KOPT-K1 (cell line): Measurements from ENCODE around the gene DNAJC5.
"Not testable (repeated sequence)": the region's sequence is repeated elsewhere in the genome, so short reads cannot be mapped to it uniquely, and the experiment has no call there.

Source experiments
- H3K27ac ChIP-seq: fragments of 200-600 bp; sonication (generic); 2 replicates; pipeline ENCODE4 v1.5.1; 2016; ENCODE audit warnings: antibody characterized with exemption, mild to moderate bottlenecking, low read depth, low read length; ENCODE audit not compliant: poor library complexity, severe bottlenecking
- H3K36me3 ChIP-seq: fragments of 200-600 bp; sonication (generic); 2 replicates; pipeline ENCODE4 v1.5.1; 2017; ENCODE audit warnings: antibody characterized with exemption, mild to moderate bottlenecking, low read length, moderate library complexity; ENCODE audit not compliant: insufficient read depth
- H3K9me3 ChIP-seq: fragments of 200-600 bp; sonication (generic); 2 replicates; pipeline ENCODE4 v1.5.1; 2017; ENCODE audit warnings: antibody characterized with exemption, low read length, mild to moderate bottlenecking; ENCODE audit not compliant: insufficient read depth, poor library complexity, severe bottlenecking

DNAJC5 gene

GRCh38 chr20:63873477-63873971 is 21.4 kb upstream of the DNAJC5 start:
- H3K27ac ChIP-seq, result no peak overlapping the region
- peaks cover 86% of the 10 kb centered on the region for H3K36me3 ChIP-seq
- no peaks in the 10 kb centered on the region for H3K9me3 ChIP-seq

GRCh38 chr20:63874241-63874640 is 20.7 kb upstream of the DNAJC5 start:
- H3K36me3 ChIP-seq, result peaks cover 85% of the 10 kb centered on the region
- H3K27ac ChIP-seq, H3K9me3 ChIP-seq: not testable (repeated sequence)

GRCh38 chr20:63876489-63877036 is 18.4 kb upstream of the DNAJC5 start:
- H3K27ac ChIP-seq, result no peak overlapping the region
- H3K36me3 ChIP-seq, result peaks cover 68% of the 10 kb centered on the region
- H3K9me3 ChIP-seq, result no peaks in the 10 kb centered on the region

GRCh38 chr20:63877755-63878470 is 17.0 kb upstream of the DNAJC5 start:
- Histone ChIP-seq H3K27ac (no peak overlapping the region), H3K36me3 (peaks cover 67% of the 10 kb centered on the region), H3K9me3 (no peaks in the 10 kb centered on the region)

- H3K27ac ChIP-seq, result no peak overlapping the region
- H3K9me3 ChIP-seq, result no peaks in the 10 kb centered on the region
- H3K36me3 ChIP-seq, result peaks cover 68% of the 10 kb centered on the region
These were observed 15.8 kb upstream of the DNAJC5 start for GRCh38 chr20:63878899-63879663.

GRCh38 chr20:63880901-63881300 is 14.0 kb upstream of the DNAJC5 start:
- not testable (repeated sequence) for H3K9me3 ChIP-seq
- peaks cover 63% of the 10 kb centered on the region for H3K36me3 ChIP-seq

GRCh38 chr20:63881451-63882226 is 13.3 kb upstream of the DNAJC5 start:
- H3K36me3 ChIP-seq, result peaks cover 59% of the 10 kb centered on the region

More at GRCh38 chr20:63880901-63881300, 14.0 kb upstream of the DNAJC5 start:
- H3K27ac ChIP-seq, result not testable (repeated sequence)

GRCh38 chr20:63882257-63883200 is 12.4 kb upstream of the DNAJC5 start:
- peaks cover 60% of the 10 kb centered on the region for H3K36me3 ChIP-seq
- H3K9me3 ChIP-seq, result no peaks in the 10 kb centered on the region
- no peak overlapping the region for H3K27ac ChIP-seq

More at GRCh38 chr20:63881451-63882226, 13.3 kb upstream of the DNAJC5 start:
- Histone ChIP-seq H3K27ac (no peak overlapping the region), H3K9me3 (no peaks in the 10 kb centered on the region)

GRCh38 chr20:63883201-63883593 is 11.7 kb upstream of the DNAJC5 start:
- Histone ChIP-seq H3K36me3 (peaks cover 60% of the 10 kb centered on the region), H3K27ac (no peak overlapping the region)

GRCh38 chr20:63884506-63885263 is 10.2 kb upstream of the DNAJC5 start:
- H3K27ac ChIP-seq, result no peak overlapping the region
- H3K36me3 ChIP-seq, result peaks cover 60% of the 10 kb centered on the region; the same call in 1 of the 2 replicates
- no peaks in the 10 kb centered on the region for H3K9me3 ChIP-seq

More at GRCh38 chr20:63883201-63883593, 11.7 kb upstream of the DNAJC5 start:
- no peaks in the 10 kb centered on the region for H3K9me3 ChIP-seq

- H3K36me3 ChIP-seq, result peaks cover 66% of the 10 kb centered on the region
- H3K27ac ChIP-seq, result no peak overlapping the region
These were observed 9.5 kb upstream of the DNAJC5 start for GRCh38 chr20:63885264-63886053.

GRCh38 chr20:63886054-63886419 is 8.9 kb upstream of the DNAJC5 start:
- H3K36me3 ChIP-seq, result peaks cover 71% of the 10 kb centered on the region
- H3K9me3 ChIP-seq, result no peaks in the 10 kb centered on the region
- H3K27ac ChIP-seq, result no peak overlapping the region

More at GRCh38 chr20:63885264-63886053, 9.5 kb upstream of the DNAJC5 start:
- no peaks in the 10 kb centered on the region for H3K9me3 ChIP-seq

GRCh38 chr20:63886921-63887320 is 8.0 kb upstream of the DNAJC5 start:
- H3K27ac ChIP-seq, result no peak overlapping the region
- H3K9me3 ChIP-seq, result no peaks in the 10 kb centered on the region
- H3K36me3 ChIP-seq, result peaks cover 73% of the 10 kb centered on the region
